Thymus (tissue), 11 donors: ENCODE measurements around the gene HDC. TPM values are rescaled to one million over a fixed set of nuclear protein-coding genes. Genes with fewer than 3 reads are reported as not detected.

Experiments used
- DNase-seq, 9 donors: peaks; one replicate each; pipeline ENCODE4 v3.0.0-alpha.2; 2013; ENCODE audit warnings: low spot score in 9 of 9, low read depth in 6 of 9, missing footprints in 1 of 9
- H3K27ac ChIP-seq, 2 donors: one replicate each; pipeline ENCODE4 v1.5.1; 2013; ENCODE audit warnings: control low read depth in 1 of 2, low read depth in 1 of 2, low read length in 1 of 2, mild to moderate bottlenecking in 1 of 2, moderate library complexity in 1 of 2
- H3K27me3 ChIP-seq, 2 donors: one replicate each; pipeline ENCODE4 v1.5.1; 2013; ENCODE audit warnings: low read length in 1 of 2; ENCODE audit not compliant: control insufficient read depth in 2 of 2, insufficient read depth in 1 of 2
- H3K36me3 ChIP-seq, 2 donors: one replicate each; pipeline ENCODE4 v1.5.1; 2013; ENCODE audit warnings: low read length in 1 of 2, mild to moderate bottlenecking in 1 of 2, moderate library complexity in 1 of 2; ENCODE audit not compliant: control insufficient read depth in 2 of 2, insufficient read depth in 2 of 2
- H3K4me1 ChIP-seq, 2 donors: one replicate each; pipeline ENCODE4 v1.5.1; 2013; ENCODE audit warnings: low read length in 2 of 2; ENCODE audit not compliant: control insufficient read depth in 2 of 2, insufficient read depth in 2 of 2
- H3K4me3 ChIP-seq, 2 donors: one replicate each; pipeline ENCODE4 v1.5.1; 2013; ENCODE audit warnings: low read length in 2 of 2, control low read depth in 1 of 2, mild to moderate bottlenecking in 1 of 2
- H3K9me3 ChIP-seq, 2 donors: one replicate each; pipeline ENCODE4 v1.5.1; 2013; ENCODE audit warnings: low read length in 1 of 2, mild to moderate bottlenecking in 1 of 2; ENCODE audit not compliant: control insufficient read depth in 2 of 2, insufficient read depth in 1 of 2
- WGBS: extraction: QIAGEN DNeasy Blood & Tissue Kit; methylation state at CpG from one replicate; pipeline ENCODE4 v1.1.7; 2013; 5-methylcytosine and 5-hydroxymethylcytosine counted together
- polyA plus RNA-seq: library from polyadenylated mRNA; stranded (reverse); fragments of 200-250 nt; gene quantifications from one replicate; pipeline ENCODE4 v1.2.3, GENCODE V29; 2013
- total RNA-seq: library from RNA; stranded (reverse); fragments of 120-200 nt; gene quantifications from one replicate; pipeline ENCODE4 v1.2.4, GENCODE V29; 2013
- donor health status: healthy.

The HDC gene
- total and polyA plus RNA-seq, 2 donors = 1.1 to 2.1 TPM

DNA sequence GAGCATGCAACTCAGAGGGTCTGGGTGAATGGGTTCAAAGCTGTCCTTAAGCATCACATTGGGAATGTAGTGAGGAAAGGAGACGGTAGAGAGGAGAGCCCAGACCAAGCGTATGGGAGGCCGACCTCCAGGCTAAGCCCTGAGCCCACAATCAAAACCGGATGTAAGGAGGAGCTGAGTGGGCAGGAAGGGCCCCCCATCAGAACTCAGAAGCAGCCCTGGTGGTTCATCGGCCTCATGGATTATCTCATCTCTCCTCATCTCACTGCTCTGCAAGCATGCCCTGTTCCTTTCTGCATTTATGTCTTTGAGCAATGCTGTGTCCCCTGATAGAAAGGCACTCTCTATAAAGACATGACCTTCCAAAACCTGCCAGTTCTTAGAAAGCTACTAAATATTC is 6.2 kb downstream of the HDC start:
- Histone ChIP-seq H3K9me3 (no peaks in the 10 kb centered on the region), H3K27me3 (no peaks in the 10 kb centered on the region), H3K36me3 (no peaks in the 10 kb centered on the region), H3K27ac (no peak overlapping the region), H3K4me1 (peaks cover 2 to 6% of the 10 kb centered on the region in 2 donors), H3K4me3 (no peak overlapping the region)
- 85% methylated on average over 5 of the region's 5 CpGs for WGBS
- no peak for DNase-seq

DNA sequence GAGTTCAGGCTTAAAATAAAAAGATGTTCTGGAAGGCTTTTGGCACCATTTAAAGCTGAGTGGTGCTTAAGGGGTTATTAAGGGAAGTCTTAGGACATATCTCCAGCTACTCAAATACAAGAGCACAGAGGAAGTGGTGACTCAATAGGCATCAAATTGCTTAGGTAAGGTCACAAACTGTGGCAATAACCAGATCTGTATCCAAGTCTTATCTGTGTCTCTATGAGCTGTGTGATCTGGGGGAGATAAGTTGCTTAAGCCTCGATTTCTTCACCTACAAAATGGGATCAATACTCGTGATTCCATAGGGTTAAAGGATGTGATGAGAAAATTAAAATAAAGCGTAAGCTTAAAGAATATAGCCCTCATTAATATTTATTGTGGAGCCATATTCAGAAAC is 7.6 kb downstream of the HDC start:
- Histone ChIP-seq H3K4me1 (peaks cover 2 to 6% of the 10 kb centered on the region in 2 donors), H3K4me3 (no peak overlapping the region), H3K9me3 (no peaks in the 10 kb centered on the region), H3K27ac (no peak overlapping the region), H3K36me3 (no peaks in the 10 kb centered on the region), H3K27me3 (no peaks in the 10 kb centered on the region)
- WGBS = 95% methylated on average over 3 of the region's 3 CpGs
- no peak for DNase-seq

DNA sequence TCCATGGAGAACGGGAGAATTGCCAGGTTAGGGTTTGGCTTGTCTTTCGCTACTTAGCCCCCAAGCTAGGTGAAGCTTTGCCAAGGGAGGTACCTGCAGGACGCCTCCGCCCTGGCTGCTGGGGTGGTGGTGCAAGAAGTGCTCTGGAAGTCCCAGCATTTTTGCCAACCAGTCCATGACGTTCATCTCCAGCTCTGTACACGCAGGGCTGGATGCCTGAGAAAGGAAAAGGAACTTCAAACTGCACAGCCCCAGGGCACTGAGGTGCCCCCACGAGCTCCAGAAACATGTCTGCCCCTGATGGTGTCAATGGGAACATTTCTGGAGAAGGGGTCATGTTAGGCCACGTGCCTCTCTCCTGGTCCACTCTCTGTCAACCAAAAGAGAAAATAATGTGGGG is 8.2 kb downstream of the HDC start:
- DNase-seq = no peak
- Histone ChIP-seq H3K27me3 (no peaks in the 10 kb centered on the region), H3K4me3 (no peak overlapping the region), H3K36me3 (no peaks in the 10 kb centered on the region), H3K27ac (no peak overlapping the region), H3K4me1 (peaks cover 0 to under 1% of the 10 kb centered on the region in 2 donors), H3K9me3 (no peaks in the 10 kb centered on the region)
- 95% methylated on average over 8 of the region's 8 CpGs for WGBS

DNA sequence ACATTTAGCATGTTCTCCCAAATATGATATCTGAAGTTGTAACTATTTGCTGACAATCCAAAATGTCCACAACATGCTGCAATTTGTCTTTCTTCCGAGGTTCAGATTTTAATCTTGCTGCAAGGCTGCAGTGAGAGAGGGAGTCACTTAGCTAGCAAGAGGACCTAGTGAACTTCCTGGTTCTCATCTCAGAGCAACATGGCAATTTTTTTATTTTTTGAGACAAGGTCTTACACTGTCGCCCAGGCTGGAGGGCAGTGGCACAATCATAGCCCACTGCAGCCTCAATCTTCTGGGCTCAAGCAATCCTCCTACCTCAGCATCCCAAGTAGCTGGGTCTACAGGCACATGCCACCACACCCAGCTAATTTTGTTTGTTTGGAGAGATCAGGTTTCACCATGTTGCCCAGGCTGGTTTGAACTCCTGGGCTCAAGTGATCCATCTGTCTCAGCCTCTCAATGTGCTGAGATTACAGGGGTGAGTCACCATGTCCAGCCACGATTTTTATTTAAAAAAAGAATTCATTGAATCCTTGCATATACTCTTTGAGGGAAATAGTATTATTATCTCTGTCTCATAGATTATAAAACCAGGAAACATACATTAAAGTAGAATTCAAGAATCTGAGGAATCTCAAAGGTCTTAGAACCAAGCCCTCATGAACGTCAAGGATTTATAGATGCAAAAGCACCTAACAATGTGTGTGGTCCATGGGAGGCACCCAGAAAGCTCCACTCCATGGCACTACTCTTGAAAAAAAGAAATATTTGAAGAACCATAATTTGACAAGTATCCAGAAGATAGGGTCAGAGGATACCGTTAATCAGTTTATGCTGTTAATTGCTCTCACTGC is 9.1 kb downstream of the HDC start:
- WGBS = 94% methylated on average over 5 of the region's 5 CpGs
- Histone ChIP-seq H3K27ac (no peak overlapping the region), H3K4me3 (no peak overlapping the region)

DNA sequence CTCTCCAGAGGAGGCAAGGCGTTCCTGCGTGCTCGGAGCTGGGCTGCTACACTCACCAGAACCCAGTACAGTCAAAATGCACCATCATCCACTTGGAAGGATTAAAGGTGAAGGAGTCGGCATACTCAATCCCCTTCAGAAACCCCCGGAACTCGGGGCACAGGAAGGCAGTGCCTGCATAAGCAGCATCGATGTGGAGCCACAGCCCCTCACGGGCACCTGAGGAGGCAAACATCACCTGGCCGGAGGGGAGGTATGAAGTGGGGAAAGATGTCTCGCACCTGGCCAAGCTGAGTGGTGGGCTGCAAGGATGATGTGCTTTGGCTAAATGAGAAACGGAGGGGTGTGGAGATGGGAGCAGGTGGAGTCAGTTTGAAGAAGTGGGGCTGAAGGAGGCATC is 13.0 kb downstream of the HDC start:
- H3K27ac ChIP-seq = no peak overlapping the region
- no peak for DNase-seq
- 98% methylated on average over 11 of the region's 11 CpGs for WGBS
- H3K4me3 ChIP-seq = no peak overlapping the region
- no peaks in the 10 kb centered on the region for H3K9me3 ChIP-seq
- peaks cover 5 to 9% of the 10 kb centered on the region in 2 donors for H3K4me1 ChIP-seq
- no peaks in the 10 kb centered on the region for H3K27me3 ChIP-seq
- H3K36me3 ChIP-seq = no peaks in the 10 kb centered on the region

More for the DNA sequence above, 9.1 kb downstream of the HDC start:
- Histone ChIP-seq H3K36me3 (no peaks in the 10 kb centered on the region), H3K4me1 (no peaks in the 10 kb centered on the region), H3K27me3 (no peaks in the 10 kb centered on the region), H3K9me3 (no peaks in the 10 kb centered on the region)
- no peak for DNase-seq

DNA sequence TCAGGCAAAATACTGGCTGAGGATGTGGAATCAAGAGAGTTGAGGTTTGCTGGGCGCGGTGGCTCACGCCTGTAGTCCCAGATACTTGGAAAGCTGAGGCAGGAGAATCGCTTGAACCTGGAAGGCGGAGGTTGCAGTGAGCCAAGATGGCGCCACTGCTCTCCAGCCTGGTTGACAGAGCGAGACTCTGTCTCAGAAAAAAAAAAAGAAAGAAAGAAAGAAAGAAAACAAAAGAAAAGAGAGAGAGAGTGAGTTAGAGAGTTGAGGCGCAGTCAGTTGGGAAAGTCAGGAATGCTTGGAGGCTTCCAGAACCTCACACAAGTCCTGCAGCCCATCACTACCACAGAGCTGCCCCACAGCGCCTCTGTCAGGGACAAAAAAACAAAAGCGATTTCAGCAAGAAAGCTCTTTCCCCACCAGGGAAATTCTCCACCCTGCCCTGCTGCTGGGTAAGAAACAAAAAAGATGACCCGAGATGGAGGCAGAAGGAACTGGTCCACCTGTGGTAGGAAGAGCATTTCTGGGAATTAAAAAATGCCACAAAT is 13.8 kb downstream of the HDC start:
- no peak overlapping the region for H3K4me3 ChIP-seq
- H3K4me1 ChIP-seq = peaks cover 5 to 12% of the 10 kb centered on the region in 2 donors
- no peak overlapping the region for H3K27ac ChIP-seq
- no peaks in the 10 kb centered on the region for H3K9me3 ChIP-seq
- no peaks in the 10 kb centered on the region for H3K36me3 ChIP-seq
- no peak for DNase-seq
- no peaks in the 10 kb centered on the region for H3K27me3 ChIP-seq
- 98% methylated on average over 11 of the region's 11 CpGs for WGBS

DNA sequence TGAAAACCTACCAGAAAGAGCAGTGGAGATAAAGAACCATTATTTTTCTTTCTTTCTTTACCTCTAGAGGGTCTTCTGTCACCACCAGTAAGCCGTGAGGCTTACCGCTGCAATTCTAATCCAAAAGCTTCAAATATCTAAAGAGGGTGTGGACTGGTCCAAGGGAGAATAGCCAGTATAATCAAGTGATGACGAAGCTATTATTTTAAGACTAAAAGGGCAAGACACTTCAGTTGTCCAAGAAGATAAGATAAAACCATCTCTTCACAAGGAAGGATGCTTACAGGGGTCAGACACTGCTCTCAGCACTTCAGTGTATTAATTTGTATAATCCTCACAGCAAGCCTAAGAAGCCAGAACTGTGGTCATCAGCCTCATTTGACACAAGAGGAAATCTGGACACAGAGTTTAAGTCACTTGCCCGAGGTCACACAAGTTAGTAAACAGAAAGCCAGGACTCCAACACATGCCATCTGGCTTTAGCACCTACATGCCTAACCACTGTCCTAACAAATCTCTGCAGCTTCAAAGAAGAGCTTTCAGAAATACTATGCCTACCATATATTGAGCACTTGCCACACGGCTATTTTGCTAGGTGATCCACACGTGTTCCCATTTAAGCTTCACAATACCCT is 14.6 kb downstream of the HDC start:
- Histone ChIP-seq H3K36me3 (no peaks in the 10 kb centered on the region), H3K27me3 (no peaks in the 10 kb centered on the region), H3K27ac (no peak overlapping the region), H3K9me3 (no peaks in the 10 kb centered on the region), H3K4me3 (no peak overlapping the region), H3K4me1 (peaks cover 5 to 12% of the 10 kb centered on the region in 2 donors)
- DNase-seq = no peak
- WGBS = 95% methylated on average over 6 of the region's 6 CpGs

DNA sequence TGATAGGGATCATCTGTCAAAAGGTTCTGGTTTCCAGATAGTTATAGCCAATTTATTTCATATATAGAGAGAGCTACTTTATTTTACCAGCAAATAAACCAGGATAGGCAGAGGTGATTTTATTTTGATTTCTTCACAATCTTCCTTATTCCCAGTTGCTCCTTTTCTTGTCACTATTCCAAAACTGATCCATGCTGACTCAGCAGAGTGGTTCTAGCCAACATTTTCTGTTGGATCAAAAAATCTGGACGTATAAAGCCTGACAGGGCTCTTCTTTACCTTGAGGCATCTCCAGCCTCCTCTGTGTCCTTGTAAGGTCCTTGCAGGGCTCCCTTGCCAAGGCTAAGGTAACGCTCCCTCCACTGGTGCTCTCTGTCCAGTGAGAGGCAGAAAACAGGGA is 15.8 kb downstream of the HDC start:
- peaks cover 5 to 12% of the 10 kb centered on the region in 2 donors for H3K4me1 ChIP-seq
- H3K4me3 ChIP-seq = no peak overlapping the region
- no peaks in the 10 kb centered on the region for H3K36me3 ChIP-seq
- H3K27ac ChIP-seq = no peak overlapping the region
- no peaks in the 10 kb centered on the region for H3K9me3 ChIP-seq
- WGBS = 91% methylated on average over 2 of the region's 2 CpGs
- DNase-seq = no peak
- H3K27me3 ChIP-seq = no peaks in the 10 kb centered on the region

DNA sequence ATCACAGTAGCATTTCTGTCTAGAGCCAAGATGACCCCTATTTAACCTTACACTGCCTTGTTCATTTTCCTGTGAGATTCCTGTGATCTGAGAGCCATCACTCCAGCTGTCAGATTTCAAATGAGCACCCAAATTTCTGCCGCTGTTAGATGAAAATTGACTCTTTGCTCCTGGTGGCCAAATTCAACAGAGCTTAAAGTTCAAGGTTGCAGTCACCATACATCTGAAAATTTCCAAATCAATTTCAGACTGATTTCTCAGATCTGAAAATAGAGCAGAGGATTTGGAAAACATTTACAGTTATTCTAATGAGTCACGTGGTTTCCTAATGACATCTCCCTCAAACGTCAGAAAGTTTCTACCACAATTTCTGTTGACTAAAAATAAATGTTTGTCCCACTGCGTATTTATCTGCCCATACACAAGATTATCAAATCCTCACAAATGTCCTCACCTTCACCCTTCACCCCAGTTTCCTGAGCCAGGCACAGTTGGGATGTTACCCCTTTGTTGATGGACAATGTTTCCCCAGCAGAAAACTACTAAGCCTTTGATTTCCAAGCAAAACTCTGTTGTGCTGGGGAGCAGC is 16.4 kb downstream of the HDC start:
- Histone ChIP-seq H3K9me3 (no peaks in the 10 kb centered on the region), H3K4me3 (no peak overlapping the region), H3K36me3 (no peaks in the 10 kb centered on the region), H3K27ac (no peak overlapping the region), H3K27me3 (no peaks in the 10 kb centered on the region), H3K4me1 (peaks cover 5 to 12% of the 10 kb centered on the region in 2 donors)
- no peak for DNase-seq
- WGBS = 68% methylated on average over 4 of the region's 4 CpGs
